ENCODE results near the gene KLK3. TPM values are rescaled to one million over a fixed set of nuclear protein-coding genes. Genes with fewer than 3 reads are reported as not detected.

The KLK3 gene
- total RNA-seq, 1 experiment from 2014 or later = not detected

DNA sequence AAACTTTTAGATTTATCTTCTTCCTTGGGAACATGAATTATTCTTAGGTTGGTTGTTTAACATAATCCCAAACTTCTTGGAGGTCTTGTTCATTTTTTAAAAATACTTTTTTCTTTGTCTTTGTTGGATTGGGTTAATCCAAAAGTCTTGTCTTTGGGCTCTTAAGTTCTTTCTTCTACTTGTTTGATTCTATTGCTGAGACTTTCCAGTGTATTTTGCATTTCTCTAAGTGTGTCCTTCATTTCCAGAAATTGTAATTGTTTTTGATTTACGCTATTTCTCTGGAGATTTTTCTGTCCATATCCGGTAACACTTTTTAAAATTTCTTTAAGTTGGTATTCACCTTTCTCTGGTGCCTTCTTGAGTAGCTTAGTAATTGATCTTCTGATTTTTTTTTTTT, 11.5 kb upstream of the KLK3 start:
- TF ChIP-seq, protein P1, sequence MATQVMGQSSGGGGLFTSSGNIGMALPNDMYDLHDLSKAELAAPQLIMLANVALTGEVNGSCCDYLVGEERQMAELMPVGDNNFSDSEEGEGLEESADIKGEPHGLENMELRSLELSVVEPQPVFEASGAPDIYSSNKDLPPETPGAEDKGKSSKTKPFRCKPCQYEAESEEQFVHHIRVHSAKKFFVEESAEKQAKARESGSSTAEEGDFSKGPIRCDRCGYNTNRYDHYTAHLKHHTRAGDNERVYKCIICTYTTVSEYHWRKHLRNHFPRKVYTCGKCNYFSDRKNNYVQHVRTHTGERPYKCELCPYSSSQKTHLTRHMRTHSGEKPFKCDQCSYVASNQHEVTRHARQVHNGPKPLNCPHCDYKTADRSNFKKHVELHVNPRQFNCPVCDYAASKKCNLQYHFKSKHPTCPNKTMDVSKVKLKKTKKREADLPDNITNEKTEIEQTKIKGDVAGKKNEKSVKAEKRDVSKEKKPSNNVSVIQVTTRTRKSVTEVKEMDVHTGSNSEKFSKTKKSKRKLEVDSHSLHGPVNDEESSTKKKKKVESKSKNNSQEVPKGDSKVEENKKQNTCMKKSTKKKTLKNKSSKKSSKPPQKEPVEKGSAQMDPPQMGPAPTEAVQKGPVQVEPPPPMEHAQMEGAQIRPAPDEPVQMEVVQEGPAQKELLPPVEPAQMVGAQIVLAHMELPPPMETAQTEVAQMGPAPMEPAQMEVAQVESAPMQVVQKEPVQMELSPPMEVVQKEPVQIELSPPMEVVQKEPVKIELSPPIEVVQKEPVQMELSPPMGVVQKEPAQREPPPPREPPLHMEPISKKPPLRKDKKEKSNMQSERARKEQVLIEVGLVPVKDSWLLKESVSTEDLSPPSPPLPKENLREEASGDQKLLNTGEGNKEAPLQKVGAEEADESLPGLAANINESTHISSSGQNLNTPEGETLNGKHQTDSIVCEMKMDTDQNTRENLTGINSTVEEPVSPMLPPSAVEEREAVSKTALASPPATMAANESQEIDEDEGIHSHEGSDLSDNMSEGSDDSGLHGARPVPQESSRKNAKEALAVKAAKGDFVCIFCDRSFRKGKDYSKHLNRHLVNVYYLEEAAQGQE (IDR thresholded peaks at IDR 0.05; ENCODE audit: insufficient read depth in 1 of 2, low read depth in 2 of 2, low read length in 1 of 2) = no peak
- TF ChIP-seq SIN3A (IDR thresholded peaks at IDR 0.05; ENCODE audit: borderline replicate concordance, insufficient read depth, low read depth, low read length) (no peak), POLR2AphosphoS5 (IDR thresholded peaks at IDR 0.05; ENCODE audit: low read depth, low read length) (no peak), CTCF (IDR thresholded peaks at IDR 0.05) (no peak), TCF7L2 (IDR thresholded peaks at IDR 0.05; ENCODE audit: low read depth, low read length) (no peak)
- ATAC-seq (no peak), DNase-seq (ENCODE audit: low read depth, low spot score) (no peak)
- Histone ChIP-seq H3K4me3 (ENCODE audit: low read depth in 2 of 2, low read length in 2 of 2) (no peak overlapping the region), H3K4me1 (ENCODE audit: control insufficient read depth, insufficient read depth, low read length) (no peaks in the 10 kb centered on the region), H3K9me3 (ENCODE audit: control insufficient read depth, insufficient read depth, low read depth, low read length) (no peaks in the 10 kb centered on the region), H3K27me3 (ENCODE audit: control insufficient read depth, insufficient read depth, low read length) (peaks cover 2% of the 10 kb centered on the region; the same call in 1 of the 2 replicates), H3K27ac (ENCODE audit: low read length) (no peak overlapping the region), H3K36me3 (ENCODE audit: control insufficient read depth, insufficient read depth, low read length) (no peaks in the 10 kb centered on the region)
- ChIA-PET CTCF (interaction anchor here (0.7 kb wide), 1 partner anchor 58 kb away, joined by 7 read pairs; no protein-coding TSS in a partner anchor), POLR2A (no interaction called here)
- in situ Hi-C loops (cut with HindIII; ENCODE audit: low pct_unique_long_range_greater_than_20kb, low sequenced_read_pairs) = no loop called here
- no TSS peak for BruUV-seq (replicated peaks)
- intact Hi-C loops (cut with micrococcal nuclease; ENCODE audit: unreplicated experiment) = no loop called here

- no peak for DNase-seq (ENCODE audit: low read depth, low spot score)
- intact Hi-C loops (cut with micrococcal nuclease; ENCODE audit: unreplicated experiment) = no loop called here
- TF ChIP-seq SIN3A (IDR thresholded peaks at IDR 0.05; ENCODE audit: borderline replicate concordance, insufficient read depth, low read depth, low read length) (no peak), POLR2AphosphoS5 (IDR thresholded peaks at IDR 0.05; ENCODE audit: low read depth, low read length) (no peak), CTCF (IDR thresholded peaks at IDR 0.05) (no peak), TCF7L2 (IDR thresholded peaks at IDR 0.05; ENCODE audit: low read depth, low read length) (no peak)
- TF ChIP-seq, protein P1 (IDR thresholded peaks at IDR 0.05; ENCODE audit: insufficient read depth in 1 of 2, low read depth in 2 of 2, low read length in 1 of 2) = no peak
- in situ Hi-C loops (cut with HindIII; ENCODE audit: low pct_unique_long_range_greater_than_20kb, low sequenced_read_pairs) = no loop called here
- Histone ChIP-seq H3K9me3 (ENCODE audit: control insufficient read depth, insufficient read depth, low read depth, low read length) (no peaks in the 10 kb centered on the region), H3K27ac (ENCODE audit: low read length) (no peak overlapping the region), H3K4me3 (ENCODE audit: low read depth in 2 of 2, low read length in 2 of 2) (no peak overlapping the region), H3K36me3 (ENCODE audit: control insufficient read depth, insufficient read depth, low read length) (no peaks in the 10 kb centered on the region), H3K27me3 (ENCODE audit: control insufficient read depth, insufficient read depth, low read length) (peaks cover 2% of the 10 kb centered on the region; the same call in 1 of the 2 replicates), H3K4me1 (ENCODE audit: control insufficient read depth, insufficient read depth, low read length) (no peaks in the 10 kb centered on the region)
- BruUV-seq (replicated peaks) = no TSS peak
- POLR2A ChIA-PET = no interaction called here
- ATAC-seq = no peak
- CTCF ChIA-PET = interaction anchor here (0.7 kb wide), 1 partner anchor 57 kb away, joined by 7 read pairs; no protein-coding TSS in a partner anchor
Observed at GRCh38 chr19:50843701-50844221, 11.0 kb upstream of the KLK3 start.
